RWPE2 (cell line): Measurements from ENCODE around the gene CSH2.
A peak's percentile ranks its signal among the peaks of the same experiment; 100 is the strongest.
"Not testable (repeated sequence)": the region's sequence is repeated elsewhere in the genome, so short reads cannot be mapped to it uniquely, and the experiment has no call there.

ENCODE experiments used
- ATAC-seq: fragments of 200-7000 bp; cut with Tn5 transposase; 3 replicates; pipeline ENCODE4 v1.9.1; 2021; ENCODE audit warnings: low read depth
- DNase-seq: peaks from one replicate; pipeline ENCODE4 v3.0.0-alpha.2; 2020; ENCODE audit warnings: low spot score
- H3K27ac ChIP-seq: fragments of 450-650 bp; 2 replicates; pipeline ENCODE4 v1.5.1; 2017; ENCODE audit warnings: mild to moderate bottlenecking; ENCODE audit not compliant: poor library complexity, severe bottlenecking
- H3K27me3 ChIP-seq: fragments of 250-450 bp; sonication (Bioruptor Pico); 2 replicates; pipeline ENCODE4 v1.5.1; 2021; ENCODE audit warnings: mild to moderate bottlenecking, moderate library complexity; ENCODE audit not compliant: insufficient read depth, poor library complexity, severe bottlenecking
- H3K36me3 ChIP-seq: fragments of 250-450 bp; sonication (Bioruptor Pico); 2 replicates; pipeline ENCODE4 v1.5.1; 2020; ENCODE audit warnings: low read depth, mild to moderate bottlenecking, moderate library complexity
- H3K4me1 ChIP-seq: fragments of 250-450 bp; sonication (Bioruptor Pico); 2 replicates; pipeline ENCODE4 v1.5.1; 2021; ENCODE audit warnings: mild to moderate bottlenecking, moderate library complexity; ENCODE audit not compliant: insufficient read depth, poor library complexity, severe bottlenecking
- H3K4me3 ChIP-seq: fragments of 250-450 bp; sonication (Bioruptor Pico); 2 replicates; pipeline ENCODE4 v1.5.1; 2021; ENCODE audit warnings: mild to moderate bottlenecking, moderate library complexity; ENCODE audit not compliant: severe bottlenecking
- H3K9me3 ChIP-seq: fragments of 250-450 bp; sonication (Bioruptor Pico); 2 replicates; pipeline ENCODE4 v1.5.1; 2021; ENCODE audit warnings: mild to moderate bottlenecking, moderate library complexity; ENCODE audit not compliant: severe bottlenecking
- CTCF ChIP-seq: fragments of 450-650 bp; IDR thresholded peaks from one replicate; pipeline ENCODE4 v1.5.1; 2017; ENCODE audit warnings: mild to moderate bottlenecking, moderate library complexity; ENCODE audit not compliant: poor library complexity, severe bottlenecking

The CSH2 gene

GRCh38 chr17:63845509-63845908, 28.0 kb downstream of the CSH2 start:
- peaks cover 8% of the 10 kb centered on the region for H3K4me1 ChIP-seq
- ATAC-seq: no peak
- TF ChIP-seq CTCF: no peak
- H3K4me3 ChIP-seq: no peak overlapping the region
- no peaks in the 10 kb centered on the region for H3K27me3 ChIP-seq
- H3K9me3 ChIP-seq: no peaks in the 10 kb centered on the region
- no peak for DNase-seq
- H3K36me3 ChIP-seq: no peaks in the 10 kb centered on the region
- no peak overlapping the region for H3K27ac ChIP-seq

GRCh38 chr17:63843910-63844677, 29.4 kb downstream of the CSH2 start:
- ATAC-seq (no peak), DNase-seq (no peak)
- H3K27me3 ChIP-seq: no peaks in the 10 kb centered on the region
- H3K4me3 ChIP-seq: no peak overlapping the region
- TF ChIP-seq CTCF: no peak
- peak overlapping the region; percentile 69 for H3K27ac ChIP-seq
- H3K36me3 ChIP-seq: no peaks in the 10 kb centered on the region
- H3K9me3 ChIP-seq: no peaks in the 10 kb centered on the region
- H3K4me1 ChIP-seq: peaks cover 20% of the 10 kb centered on the region

GRCh38 chr17:63843387-63843888, 30.0 kb downstream of the CSH2 start:
- peaks cover 27% of the 10 kb centered on the region for H3K4me1 ChIP-seq
- H3K27me3 ChIP-seq, H3K9me3 ChIP-seq, DNase-seq, H3K36me3 ChIP-seq, ATAC-seq: not testable (repeated sequence)
- peak overlapping the region; percentile 69 for H3K27ac ChIP-seq
- peak overlapping the region; percentile 95 for H3K4me3 ChIP-seq

GRCh38 chr17:63842540-63843386, 30.7 kb downstream of the CSH2 start, which contains the start of gene SMARCD2:
Gene SMARCD2, minus strand, starts transcription at chr17:63842685. Its CDS starts 11 bp downstream, at chr17:63842674.
- TF ChIP-seq CTCF: no peak
- no peaks in the 10 kb centered on the region for H3K27me3 ChIP-seq
- ATAC-seq: peak; percentile 80
- H3K27ac ChIP-seq: peak within 1 kb of the TSS; percentile 69
- H3K4me3 ChIP-seq: peak within 1 kb of the TSS; percentile 95
- no peaks in the 10 kb centered on the region for H3K9me3 ChIP-seq
- H3K36me3 ChIP-seq: no peaks in the 10 kb centered on the region
- H3K4me1 ChIP-seq: peaks cover 30% of the 10 kb centered on the region
- peak; percentile 98 for DNase-seq

GRCh38 chr17:63842173-63842539, 31.3 kb downstream of the CSH2 start:
- Histone ChIP-seq H3K27me3 (no peaks in the 10 kb centered on the region), H3K9me3 (no peaks in the 10 kb centered on the region), H3K4me1 (peaks cover 30% of the 10 kb centered on the region), H3K27ac (peak overlapping the region; percentile 69), H3K4me3 (peak overlapping the region; percentile 95), H3K36me3 (no peaks in the 10 kb centered on the region)
- peak; percentile 3; the same call in 2 of the 3 replicates for ATAC-seq
- DNase-seq: no peak
- TF ChIP-seq CTCF: no peak
